ENCODE measurements around the gene MUL1.

- no peak for TF ChIP-seq SUZ12 (IDR thresholded peaks at IDR 0.05; ENCODE audit: extremely low read depth, insufficient read depth, insufficient read length)
- no peak for TF ChIP-seq ZNF274 (IDR thresholded peaks at IDR 0.05; ENCODE audit: low read depth, low read length)
These were observed 30.3 kb upstream of the MUL1 start for GRCh38 chr1:20538227-20538626.

All from NT2/D1 (cell line).